HepG2 (cell line): ENCODE data around the gene DLAT. TPM values are rescaled to one million over a fixed set of nuclear protein-coding genes. Genes with fewer than 3 reads are reported as not detected.

Source experiments
- ATAC-seq: fragments of 200-7000 bp; cut with Tn5 transposase; 3 replicates; pipeline ENCODE4 v1.9.1; 2020; ENCODE audit warnings: mild to moderate bottlenecking, moderate library complexity
- BruUV-seq: library from RNA; stranded (reverse); fragments of 400-500 nt; replicated peaks from 2 replicates; lab custom pipeline; 2021; lab: Mats Ljungman, UMichigan
- CTCF ChIA-PET: fragments of 300-600 bp; formaldehyde crosslinking; extraction: SDS; loops from one replicate; lab custom pipeline; 2021; ENCODE audit warnings: low total read pairs, inconsistent platforms, low intra/inter-chr PET ratio; lab: Yijun Ruan, JAX
- POLR2A ChIA-PET: fragments of 350-600 bp; sonication (Branson Sonifier 250); formaldehyde crosslinking; loops from one replicate; lab custom pipeline; 2020; ENCODE audit warnings: antibody characterized with exemption, inconsistent platforms; lab: Yijun Ruan, JAX
- DNase-seq: peaks from one replicate; pipeline ENCODE4 v3.0.0-alpha.2; 2015; ENCODE audit warnings: low spot score
- FAIRE-seq: peaks from 3 replicates; lab custom pipeline; 2011; peaks lifted over from hg19 to GRCh38; lab: Jason Lieb, UNC
- H2AFZ ChIP-seq: one replicate; pipeline ENCODE4 v1.6.1; 2011; ENCODE audit warnings: low read length, inconsistent platforms
- H3K27ac ChIP-seq: fragments of 300-600 bp; 3 replicates; pipeline ENCODE4 v1.8.0; 2011; ENCODE audit warnings: mixed run types, mild to moderate bottlenecking, mixed read lengths, low read length, inconsistent platforms; ENCODE audit not compliant: insufficient read depth; ENCODE audit errors: extremely low read length
- H3K27me3 ChIP-seq, 2 experiments: fragments of 200-600 bp in 1 of 2; 2 replicates in 1 of 2; 3 replicates in 1 of 2; pipeline versions ENCODE4 v1.6.0 to v1.8.0; 2011; ENCODE audit warnings: low read length in 2 of 2, mild to moderate bottlenecking in 2 of 2, moderate library complexity in 2 of 2, inconsistent platforms in 1 of 2; ENCODE audit not compliant: insufficient read depth in 2 of 2, control insufficient read depth in 1 of 2
- H3K36me3 ChIP-seq, 2 experiments: fragments of 200-600 bp in 1 of 2; replicated peaks in 1 of 2; 2 replicates in 1 of 2; 3 replicates in 1 of 2; pipeline versions ENCODE4 v1.5.1 to v1.8.0; 2011; ENCODE audit warnings: low read length in 2 of 2, inconsistent platforms in 1 of 2; ENCODE audit not compliant: insufficient read depth in 2 of 2, control insufficient read depth in 1 of 2
- H3K4me1 ChIP-seq: 2 replicates; pipeline ENCODE4 v1.5.1; 2012; ENCODE audit warnings: low read length, inconsistent platforms; ENCODE audit not compliant: insufficient read depth
- H3K4me2 ChIP-seq: 2 replicates; pipeline ENCODE4 v1.6.0; 2011; ENCODE audit warnings: low read depth, low read length, inconsistent platforms
- H3K4me3 ChIP-seq, 3 experiments: fragments of 200-600 bp in 1 of 3; sonication (generic), shearing (Covaris generic) in 1 of 3; replicated peaks in 1 of 3; 2 replicates each; pipeline ENCODE4 v1.5.1; 2011 to 2016; ENCODE audit warnings: low read length in 3 of 3, inconsistent platforms in 2 of 3, low read depth in 2 of 3, mild to moderate bottlenecking in 2 of 3, control low read depth in 1 of 3, mixed read lengths in 1 of 3; ENCODE audit not compliant: insufficient read depth in 1 of 3
- H3K79me2 ChIP-seq: one replicate; pipeline ENCODE4 v1.6.1; 2011; ENCODE audit warnings: low read length, inconsistent platforms; ENCODE audit not compliant: insufficient read depth
- H3K9ac ChIP-seq: 2 replicates; pipeline ENCODE4 v1.6.0; 2011; ENCODE audit warnings: mild to moderate bottlenecking, low read depth, low read length, inconsistent platforms; ENCODE audit not compliant: insufficient read depth
- H3K9me3 ChIP-seq: 2 replicates; pipeline ENCODE4 v1.5.1; 2012; ENCODE audit warnings: mild to moderate bottlenecking, low read length
- H4K20me1 ChIP-seq: 2 replicates; pipeline ENCODE4 v1.6.0; 2011; ENCODE audit warnings: inconsistent platforms, mild to moderate bottlenecking, low read length, moderate library complexity; ENCODE audit not compliant: insufficient read depth
- ARID4A ChIP-seq: sonication (generic); formaldehyde crosslinking; IDR thresholded peaks from 2 replicates; pipeline ENCODE4 v1.5.0; 2020; ENCODE audit warnings: mild to moderate bottlenecking, missing genetic modification reagents, borderline replicate concordance
- ISX ChIP-seq: sonication (generic); formaldehyde crosslinking; conservative IDR thresholded peaks from 2 replicates; pipeline ENCODE4 v1.5.0; 2020; ENCODE audit warnings: missing genetic modification reagents
- KLF16 ChIP-seq, 2 experiments: sonication (generic) in 1 of 2; formaldehyde crosslinking in 1 of 2; IDR thresholded peaks; 2 replicates each; pipeline versions ENCODE4 v1.6.1 to v1.8.0; 2016 to 2023; ENCODE audit warnings: missing genetic modification reagents in 2 of 2, missing compliant biosample characterization in 1 of 2
- LCORL ChIP-seq, 2 experiments: fragments of 450-650 bp in 1 of 2; sonication (generic) in 1 of 2; formaldehyde crosslinking in 1 of 2; IDR thresholded peaks; 2 replicates each; pipeline versions ENCODE4 v1.5.0 to v1.6.1; 2017 to 2020; ENCODE audit warnings: antibody characterized with exemption in 1 of 2, missing genetic modification reagents in 1 of 2
- MATR3 ChIP-seq: sonication (generic); formaldehyde crosslinking; IDR thresholded peaks from 2 replicates; pipeline ENCODE4 v1.4.0; 2020; ENCODE audit warnings: missing genetic modification reagents
- MLXIP ChIP-seq: sonication (generic); formaldehyde crosslinking; IDR thresholded peaks from 2 replicates; pipeline ENCODE4 v1.9.0; 2021; ENCODE audit warnings: missing genetic modification reagents, borderline replicate concordance
- NFIB ChIP-seq: sonication (generic); formaldehyde crosslinking; IDR thresholded peaks from 2 replicates; pipeline ENCODE4 v1.9.0; 2021; ENCODE audit warnings: missing genetic modification reagents, mild to moderate bottlenecking, borderline replicate concordance
- U2AF2 ChIP-seq: fragments of 200-400 bp; formaldehyde crosslinking; IDR thresholded peaks from 2 replicates; pipeline ENCODE4 v1.6.1; 2017; ENCODE audit warnings: low read depth, mild to moderate bottlenecking, low read length
- ZNF136 ChIP-seq: sonication (generic); formaldehyde crosslinking; IDR thresholded peaks from 2 replicates; pipeline ENCODE4 v1.8.1; 2022; ENCODE audit warnings: low read depth, mild to moderate bottlenecking, moderate library complexity, missing genetic modification reagents
- ZNF160 ChIP-seq: sonication (generic); formaldehyde crosslinking; IDR thresholded peaks from 2 replicates; pipeline ENCODE4 v1.8.0; 2022; ENCODE audit warnings: mild to moderate bottlenecking, inconsistent platforms, missing genetic modification reagents
- WGBS: methylation state at CpG from one replicate; pipeline ENCODE4 v1.1.6; 2017; ENCODE audit warnings: low lambda C conversion rate; 5-methylcytosine and 5-hydroxymethylcytosine counted together
- in situ Hi-C: cut with HindIII; loops from 2 replicates; pipeline ENCODE4 v1.10.0; 2017; ENCODE audit warnings: low pct_unique_long_range_greater_than_20kb; ENCODE audit not compliant: extremely low pct_ligation_motif_present
- intact Hi-C: fragments of 100-400 bp; cut with micrococcal nuclease; formaldehyde crosslinking; loops from one replicate; pipeline ENCODE4 v1.10.0; 2022; ENCODE audit not compliant: unreplicated experiment
- polyA plus RNA-seq, 8 experiments: library from polyadenylated mRNA; depleted of rRNA in 3 of 8; stranded (reverse) in 7 of 8; unstranded in 1 of 8; fragments of >200 nt; fragmentation: Illumina TruSeq in 4 of 8; extraction: Trizol in 4 of 8; gene quantifications; 2 replicates each; pipeline versions ENCODE4 v1.2.1 to v1.2.3, GENCODE V29; 2011 to 2016; ENCODE audit warnings: low read depth in 4 of 8, missing spikeins in 1 of 8, mixed read lengths in 1 of 8; ENCODE audit not compliant: insufficient read depth in 1 of 8
- total RNA-seq, 5 experiments: library from RNA; depleted of rRNA; stranded (reverse); fragments of >200 nt; fragmentation: Illumina TruSeq; extraction: Trizol; gene quantifications; 2 replicates each; pipeline ENCODE4 v1.2.3, GENCODE V29; 2016; ENCODE audit warnings: low read depth in 1 of 5

The DLAT gene
- total and polyA plus RNA-seq, 2 of the 13 experiments (the other 11 are each of a cell fraction or from before 2014, with no cell fraction given), result 26.4 to 62.2 TPM

- CTCF ChIA-PET, result no interaction called here
Observed at GRCh38 chr11:112033902-112034301, 8.7 kb downstream of the DLAT start.

More at GRCh38 chr11:112033902-112034301, 8.7 kb downstream of the DLAT start:
- WGBS, result 97% methylated on average over 3 of the region's 3 CpGs
- TF ChIP-seq KLF16 (CRISPR knock-in tag; IDR thresholded peaks at IDR 0.05), result no peak
- TF ChIP-seq ZNF136 (CRISPR knock-in tag), result no peak
- TF ChIP-seq LCORL (IDR thresholded peaks at IDR 0.05), result no peak
- TF ChIP-seq LCORL (CRISPR knock-in tag; IDR thresholded peaks at IDR 0.05), result no peak
- TF ChIP-seq MLXIP, result no peak
- TF ChIP-seq NFIB (CRISPR knock-in tag), result no peak
- TF ChIP-seq MATR3 (CRISPR knock-in tag), result no peak
- TF ChIP-seq ISX (CRISPR knock-in tag), result no peak
- no peak for TF ChIP-seq U2AF2
- no peak for TF ChIP-seq ARID4A
- TF ChIP-seq ZNF160 (CRISPR knock-in tag), result no peak
- TF ChIP-seq, all 625 proteins: peak for 0
- H3K9me3 ChIP-seq, result no peaks in the 10 kb centered on the region
- ATAC-seq (no peak), FAIRE-seq (no peak), DNase-seq (no peak)
- no peaks in the 10 kb centered on the region for H3K27me3 ChIP-seq
- H3K36me3 ChIP-seq, result peaks cover 11 to 59% of the 10 kb centered on the region in 2 experiments
- in situ Hi-C loops, result no loop called here
- POLR2A ChIA-PET, result no interaction called here
- H4K20me1 ChIP-seq, result no peaks in the 10 kb centered on the region
- no TSS peak for BruUV-seq
- H3K9ac ChIP-seq, result no peak overlapping the region
- no peak overlapping the region for H2AFZ ChIP-seq
- H3K4me3 ChIP-seq, result no peak overlapping the region
- H3K27ac ChIP-seq, result no peak overlapping the region
- intact Hi-C loops, result no loop called here
- H3K79me2 ChIP-seq, result peaks cover 6% of the 10 kb centered on the region
- H3K4me2 ChIP-seq, result no peak overlapping the region
- H3K4me1 ChIP-seq, result no peaks in the 10 kb centered on the region
